ENCODE measurements around the gene GEMIN7. TPM values are rescaled to one million over a fixed set of nuclear protein-coding genes. Genes with fewer than 3 reads are reported as not detected.

GEMIN7 gene
- total RNA-seq, 1 experiment from 2014 or later = 29.6 TPM

DNA sequence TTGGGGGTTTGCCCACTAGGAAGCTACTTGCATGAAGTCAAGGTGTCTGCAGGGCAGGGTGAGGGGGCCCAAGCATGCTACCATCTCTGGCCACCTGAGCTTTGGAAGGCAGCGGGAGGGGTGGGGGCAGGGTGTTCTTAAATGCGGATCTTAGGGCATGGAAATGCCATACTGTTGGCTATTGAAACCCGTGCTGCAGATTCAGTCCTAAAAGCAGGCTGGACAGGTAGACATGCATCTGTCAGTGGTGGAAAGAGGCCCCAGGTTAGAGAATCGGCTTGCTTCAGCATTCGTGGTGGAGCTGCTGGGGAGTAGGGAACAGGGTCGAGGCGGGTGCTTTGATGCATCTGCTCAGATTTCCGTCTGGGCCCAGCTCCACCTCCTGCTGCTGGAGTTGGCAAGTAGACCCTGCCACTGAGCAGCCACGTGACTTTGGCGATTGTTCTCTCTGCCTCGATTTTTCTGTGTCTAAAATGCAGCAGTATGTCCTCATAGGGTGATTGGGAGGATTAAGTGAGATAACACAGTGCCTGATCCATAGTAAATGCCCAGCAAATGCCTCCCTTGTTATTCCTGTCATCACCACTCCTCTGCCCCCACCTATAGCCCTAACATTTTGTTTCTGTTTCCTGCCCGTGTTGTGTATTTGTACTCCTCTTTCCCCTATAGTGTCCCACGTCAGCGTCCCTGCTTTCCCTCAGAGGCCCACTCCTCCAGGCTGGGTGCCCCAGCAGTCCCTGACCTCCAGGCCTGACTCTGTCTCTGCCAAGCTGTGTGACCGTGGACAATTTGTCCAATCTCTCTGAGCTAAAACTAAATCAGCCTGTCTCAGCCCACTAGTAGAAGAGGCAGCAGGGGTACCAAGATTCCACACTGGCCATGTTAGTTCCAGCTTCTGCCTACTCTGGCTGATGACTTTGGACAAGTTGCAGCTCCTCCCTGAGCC lies 19.7 kb downstream of the GEMIN7 start:
- Histone ChIP-seq H2AFZ (no peak overlapping the region), H4K20me1 (ENCODE audit: insufficient read depth) (peaks cover 91% of the 10 kb centered on the region), H3K27me3 (ENCODE audit: insufficient read depth, low read depth) (no peaks in the 10 kb centered on the region), H3K4me2 (peak overlapping the region; percentile 39), H3K4me1 (replicated peaks; ENCODE audit: insufficient read depth) (peaks cover 25% of the 10 kb centered on the region), H3K4me3 (no peak overlapping the region), H3K9me3 (ENCODE audit: insufficient read depth, low read depth) (no peaks in the 10 kb centered on the region), H3F3A (ENCODE audit: insufficient read depth, low read depth) (no peaks in the 10 kb centered on the region), H3K27ac (no peak overlapping the region), H3K79me2 (ENCODE audit: low read depth) (peaks cover 96% of the 10 kb centered on the region), H3K9me2 (ENCODE audit: insufficient read depth) (no peaks in the 10 kb centered on the region), H3K36me3 (ENCODE audit: low read depth) (no peaks in the 10 kb centered on the region)
- no peak for TF ChIP-seq EZH2 (IDR thresholded peaks at IDR 0.05; ENCODE audit: low read depth)
- TF ChIP-seq, protein P1, sequence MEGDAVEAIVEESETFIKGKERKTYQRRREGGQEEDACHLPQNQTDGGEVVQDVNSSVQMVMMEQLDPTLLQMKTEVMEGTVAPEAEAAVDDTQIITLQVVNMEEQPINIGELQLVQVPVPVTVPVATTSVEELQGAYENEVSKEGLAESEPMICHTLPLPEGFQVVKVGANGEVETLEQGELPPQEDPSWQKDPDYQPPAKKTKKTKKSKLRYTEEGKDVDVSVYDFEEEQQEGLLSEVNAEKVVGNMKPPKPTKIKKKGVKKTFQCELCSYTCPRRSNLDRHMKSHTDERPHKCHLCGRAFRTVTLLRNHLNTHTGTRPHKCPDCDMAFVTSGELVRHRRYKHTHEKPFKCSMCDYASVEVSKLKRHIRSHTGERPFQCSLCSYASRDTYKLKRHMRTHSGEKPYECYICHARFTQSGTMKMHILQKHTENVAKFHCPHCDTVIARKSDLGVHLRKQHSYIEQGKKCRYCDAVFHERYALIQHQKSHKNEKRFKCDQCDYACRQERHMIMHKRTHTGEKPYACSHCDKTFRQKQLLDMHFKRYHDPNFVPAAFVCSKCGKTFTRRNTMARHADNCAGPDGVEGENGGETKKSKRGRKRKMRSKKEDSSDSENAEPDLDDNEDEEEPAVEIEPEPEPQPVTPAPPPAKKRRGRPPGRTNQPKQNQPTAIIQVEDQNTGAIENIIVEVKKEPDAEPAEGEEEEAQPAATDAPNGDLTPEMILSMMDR (conservative IDR thresholded peaks at IDR 0.05) = no peak
- ChIA-PET POLR2A (ENCODE audit: unreplicated experiment) (interaction anchor here (0.5 to 0.8 kb wide), 3 partner anchors 32 to 183 kb away, joined by 3 to 30 read pairs (median 9); partner anchors contain the start of gene TRAPPC6A), CTCF (interaction anchor here (0.6 to 1.5 kb wide), 3 partner anchors 24 to 290 kb away, joined by 3 to 5 read pairs (median 3); partner anchors contain the start of gene BCAM)
- no TSS peak for BruUV-seq (replicated peaks)
- no peak for DNase-seq
- intact Hi-C loops (cut with micrococcal nuclease; ENCODE audit: unreplicated experiment) = loop anchor here (10.0 kb wide), 2 partner anchors 146 to 306 kb away; partner anchors contain the start of genes EXOC3L2, POLR1G and PPP1R13L

DNA sequence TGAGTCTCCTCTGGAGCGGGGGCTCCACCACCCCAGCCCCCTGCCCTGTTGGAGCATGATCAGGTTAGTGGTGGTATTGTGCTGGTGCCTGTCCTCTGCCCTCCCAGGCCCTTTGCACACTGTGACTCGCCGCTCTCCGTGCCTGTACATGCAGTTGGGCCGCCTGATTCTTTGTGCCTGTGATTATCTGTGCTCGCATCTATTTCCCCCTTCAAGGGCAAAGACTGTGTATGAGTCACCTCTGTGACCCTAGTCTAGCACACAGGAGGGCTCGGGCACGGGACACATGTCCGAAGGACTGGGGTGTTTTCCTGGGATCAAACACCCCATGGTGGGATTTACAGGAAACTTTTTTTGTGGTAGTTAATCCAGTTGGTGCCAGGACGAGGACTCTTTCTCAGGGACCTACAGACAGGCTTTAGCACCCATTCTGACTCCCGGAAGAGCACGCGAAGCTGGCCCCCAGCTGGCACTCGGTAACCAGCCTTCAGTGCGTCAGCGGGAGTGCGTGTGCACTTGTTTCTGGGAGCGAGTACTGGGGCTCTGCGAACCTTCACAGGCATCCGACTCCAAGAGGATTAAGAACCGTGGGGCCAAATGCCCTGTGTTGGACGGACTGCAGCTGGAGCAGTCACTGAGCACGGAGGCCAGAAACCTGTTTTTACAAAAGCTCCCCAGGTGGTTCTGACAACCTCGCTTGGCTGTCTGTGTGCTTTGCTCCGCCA lies 20.6 kb downstream of the GEMIN7 start:
- no peak overlapping the region for H3K27ac ChIP-seq

DNA sequence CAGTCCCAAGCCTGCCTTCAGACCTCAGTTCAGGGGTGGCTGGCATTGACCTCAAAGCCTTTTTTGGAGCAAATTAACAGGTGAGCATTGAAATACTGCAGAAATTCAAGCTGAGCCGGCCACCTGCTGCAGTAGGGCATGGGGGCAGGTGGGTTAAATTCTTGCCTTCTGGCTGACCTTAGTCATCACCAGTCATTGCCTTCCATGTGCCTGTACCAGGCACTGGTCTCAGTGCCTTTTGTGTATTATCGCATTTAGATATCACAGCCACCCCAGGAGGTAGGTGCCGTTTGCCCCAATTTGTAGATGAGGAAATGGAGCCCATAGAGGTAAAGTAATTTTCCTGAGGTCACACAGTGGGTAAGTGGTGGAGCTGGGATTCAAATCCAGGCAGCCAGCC lies 21.1 kb downstream of the GEMIN7 start:
- Histone ChIP-seq H3K4me3 (no peak overlapping the region), H3K9me2 (ENCODE audit: insufficient read depth) (no peaks in the 10 kb centered on the region), H3K27me3 (ENCODE audit: insufficient read depth, low read depth) (no peaks in the 10 kb centered on the region), H3F3A (ENCODE audit: insufficient read depth, low read depth) (no peaks in the 10 kb centered on the region), H3K4me1 (replicated peaks; ENCODE audit: insufficient read depth) (peaks cover 13% of the 10 kb centered on the region), H2AFZ (no peak overlapping the region), H3K79me2 (ENCODE audit: low read depth) (peaks cover 93% of the 10 kb centered on the region), H3K9me3 (ENCODE audit: insufficient read depth, low read depth) (no peaks in the 10 kb centered on the region), H4K20me1 (ENCODE audit: insufficient read depth) (peaks cover 94% of the 10 kb centered on the region), H3K27ac (no peak overlapping the region), H3K36me3 (ENCODE audit: low read depth) (no peaks in the 10 kb centered on the region), H3K4me2 (no peak overlapping the region)
- ChIA-PET CTCF (no interaction called here), POLR2A (ENCODE audit: unreplicated experiment) (no interaction called here)
- no peak for DNase-seq
- TF ChIP-seq EZH2 (IDR thresholded peaks at IDR 0.05; ENCODE audit: low read depth) = no peak
- BruUV-seq (replicated peaks) = no TSS peak
- intact Hi-C loops (cut with micrococcal nuclease; ENCODE audit: unreplicated experiment) = no loop called here

More for the DNA sequence above, 20.6 kb downstream of the GEMIN7 start:
- CTCF ChIA-PET = interaction anchor here (1.5 kb wide), 1 partner anchor 24 kb away, joined by 3 read pairs; no protein-coding TSS in a partner anchor
- peaks cover 95% of the 10 kb centered on the region for H3K79me2 ChIP-seq (ENCODE audit: low read depth)
- no peaks in the 10 kb centered on the region for H3K36me3 ChIP-seq (ENCODE audit: low read depth)
- H3K4me1 ChIP-seq (replicated peaks; ENCODE audit: insufficient read depth) = peaks cover 17% of the 10 kb centered on the region
- no peak for DNase-seq
- H2AFZ ChIP-seq = no peak overlapping the region
- H3K9me3 ChIP-seq (ENCODE audit: insufficient read depth, low read depth) = no peaks in the 10 kb centered on the region
- no peak overlapping the region for H3K4me3 ChIP-seq
- POLR2A ChIA-PET (ENCODE audit: unreplicated experiment) = no interaction called here
- H3K4me2 ChIP-seq = no peak overlapping the region
- H3K9me2 ChIP-seq (ENCODE audit: insufficient read depth) = no peaks in the 10 kb centered on the region
- TF ChIP-seq, protein P1 (conservative IDR thresholded peaks at IDR 0.05) = no peak
- no peak for TF ChIP-seq EZH2 (IDR thresholded peaks at IDR 0.05; ENCODE audit: low read depth)
- no peaks in the 10 kb centered on the region for H3K27me3 ChIP-seq (ENCODE audit: insufficient read depth, low read depth)
- no peaks in the 10 kb centered on the region for H3F3A ChIP-seq (ENCODE audit: insufficient read depth, low read depth)
- intact Hi-C loops (cut with micrococcal nuclease; ENCODE audit: unreplicated experiment) = loop anchor here (10.0 kb wide), 2 partner anchors 145 to 305 kb away; partner anchors contain the start of genes EXOC3L2, POLR1G and PPP1R13L
- no TSS peak for BruUV-seq (replicated peaks)
- H4K20me1 ChIP-seq (ENCODE audit: insufficient read depth) = peaks cover 93% of the 10 kb centered on the region
